ENCODE measurements around the gene TTLL8. TPM values are rescaled to one million over a fixed set of nuclear protein-coding genes. Genes with fewer than 3 reads are reported as not detected.
A peak's percentile ranks its signal among the peaks of the same experiment; 100 is the strongest.

Gene TTLL8
- total and polyA plus RNA-seq, 2 of the 8 experiments (the other 6 are each of a cell fraction or from before 2014, with no cell fraction given): not detected

DNA sequence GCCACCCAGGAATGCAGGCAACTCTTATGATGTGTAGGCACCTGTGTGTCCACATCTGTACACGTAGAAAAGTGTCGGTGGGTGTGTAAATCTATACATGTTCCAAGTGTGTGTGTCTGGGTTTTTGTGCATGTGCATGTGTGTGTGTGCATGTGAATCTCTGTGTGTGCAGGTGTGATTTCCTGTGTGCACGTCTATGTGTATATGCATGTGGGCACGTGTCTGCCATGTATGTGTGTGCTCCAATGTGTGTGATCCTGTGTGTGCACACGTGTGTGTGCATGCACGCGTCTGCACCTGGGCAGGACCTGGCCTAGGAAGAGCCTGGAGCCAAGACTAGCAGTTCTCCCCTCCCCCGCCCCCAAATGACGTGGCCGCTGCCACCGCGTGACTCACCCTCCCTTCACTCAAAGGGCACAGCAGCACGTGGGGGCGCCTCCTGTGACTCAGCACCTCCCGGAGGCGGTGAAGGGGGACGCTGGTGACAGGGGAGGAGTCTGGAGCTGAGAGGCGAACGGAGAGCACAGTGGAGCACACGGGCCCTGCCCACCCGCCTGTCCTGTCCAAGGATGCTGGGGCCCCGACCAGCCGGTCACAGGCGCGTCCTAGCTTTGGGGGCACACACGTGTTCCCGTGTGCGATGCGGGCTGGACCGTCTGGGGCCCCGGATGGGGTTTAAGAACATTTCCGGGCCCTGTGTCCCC, 87.4 kb downstream of the TTLL8 start (continued):
- TF ChIP-seq, protein P1, sequence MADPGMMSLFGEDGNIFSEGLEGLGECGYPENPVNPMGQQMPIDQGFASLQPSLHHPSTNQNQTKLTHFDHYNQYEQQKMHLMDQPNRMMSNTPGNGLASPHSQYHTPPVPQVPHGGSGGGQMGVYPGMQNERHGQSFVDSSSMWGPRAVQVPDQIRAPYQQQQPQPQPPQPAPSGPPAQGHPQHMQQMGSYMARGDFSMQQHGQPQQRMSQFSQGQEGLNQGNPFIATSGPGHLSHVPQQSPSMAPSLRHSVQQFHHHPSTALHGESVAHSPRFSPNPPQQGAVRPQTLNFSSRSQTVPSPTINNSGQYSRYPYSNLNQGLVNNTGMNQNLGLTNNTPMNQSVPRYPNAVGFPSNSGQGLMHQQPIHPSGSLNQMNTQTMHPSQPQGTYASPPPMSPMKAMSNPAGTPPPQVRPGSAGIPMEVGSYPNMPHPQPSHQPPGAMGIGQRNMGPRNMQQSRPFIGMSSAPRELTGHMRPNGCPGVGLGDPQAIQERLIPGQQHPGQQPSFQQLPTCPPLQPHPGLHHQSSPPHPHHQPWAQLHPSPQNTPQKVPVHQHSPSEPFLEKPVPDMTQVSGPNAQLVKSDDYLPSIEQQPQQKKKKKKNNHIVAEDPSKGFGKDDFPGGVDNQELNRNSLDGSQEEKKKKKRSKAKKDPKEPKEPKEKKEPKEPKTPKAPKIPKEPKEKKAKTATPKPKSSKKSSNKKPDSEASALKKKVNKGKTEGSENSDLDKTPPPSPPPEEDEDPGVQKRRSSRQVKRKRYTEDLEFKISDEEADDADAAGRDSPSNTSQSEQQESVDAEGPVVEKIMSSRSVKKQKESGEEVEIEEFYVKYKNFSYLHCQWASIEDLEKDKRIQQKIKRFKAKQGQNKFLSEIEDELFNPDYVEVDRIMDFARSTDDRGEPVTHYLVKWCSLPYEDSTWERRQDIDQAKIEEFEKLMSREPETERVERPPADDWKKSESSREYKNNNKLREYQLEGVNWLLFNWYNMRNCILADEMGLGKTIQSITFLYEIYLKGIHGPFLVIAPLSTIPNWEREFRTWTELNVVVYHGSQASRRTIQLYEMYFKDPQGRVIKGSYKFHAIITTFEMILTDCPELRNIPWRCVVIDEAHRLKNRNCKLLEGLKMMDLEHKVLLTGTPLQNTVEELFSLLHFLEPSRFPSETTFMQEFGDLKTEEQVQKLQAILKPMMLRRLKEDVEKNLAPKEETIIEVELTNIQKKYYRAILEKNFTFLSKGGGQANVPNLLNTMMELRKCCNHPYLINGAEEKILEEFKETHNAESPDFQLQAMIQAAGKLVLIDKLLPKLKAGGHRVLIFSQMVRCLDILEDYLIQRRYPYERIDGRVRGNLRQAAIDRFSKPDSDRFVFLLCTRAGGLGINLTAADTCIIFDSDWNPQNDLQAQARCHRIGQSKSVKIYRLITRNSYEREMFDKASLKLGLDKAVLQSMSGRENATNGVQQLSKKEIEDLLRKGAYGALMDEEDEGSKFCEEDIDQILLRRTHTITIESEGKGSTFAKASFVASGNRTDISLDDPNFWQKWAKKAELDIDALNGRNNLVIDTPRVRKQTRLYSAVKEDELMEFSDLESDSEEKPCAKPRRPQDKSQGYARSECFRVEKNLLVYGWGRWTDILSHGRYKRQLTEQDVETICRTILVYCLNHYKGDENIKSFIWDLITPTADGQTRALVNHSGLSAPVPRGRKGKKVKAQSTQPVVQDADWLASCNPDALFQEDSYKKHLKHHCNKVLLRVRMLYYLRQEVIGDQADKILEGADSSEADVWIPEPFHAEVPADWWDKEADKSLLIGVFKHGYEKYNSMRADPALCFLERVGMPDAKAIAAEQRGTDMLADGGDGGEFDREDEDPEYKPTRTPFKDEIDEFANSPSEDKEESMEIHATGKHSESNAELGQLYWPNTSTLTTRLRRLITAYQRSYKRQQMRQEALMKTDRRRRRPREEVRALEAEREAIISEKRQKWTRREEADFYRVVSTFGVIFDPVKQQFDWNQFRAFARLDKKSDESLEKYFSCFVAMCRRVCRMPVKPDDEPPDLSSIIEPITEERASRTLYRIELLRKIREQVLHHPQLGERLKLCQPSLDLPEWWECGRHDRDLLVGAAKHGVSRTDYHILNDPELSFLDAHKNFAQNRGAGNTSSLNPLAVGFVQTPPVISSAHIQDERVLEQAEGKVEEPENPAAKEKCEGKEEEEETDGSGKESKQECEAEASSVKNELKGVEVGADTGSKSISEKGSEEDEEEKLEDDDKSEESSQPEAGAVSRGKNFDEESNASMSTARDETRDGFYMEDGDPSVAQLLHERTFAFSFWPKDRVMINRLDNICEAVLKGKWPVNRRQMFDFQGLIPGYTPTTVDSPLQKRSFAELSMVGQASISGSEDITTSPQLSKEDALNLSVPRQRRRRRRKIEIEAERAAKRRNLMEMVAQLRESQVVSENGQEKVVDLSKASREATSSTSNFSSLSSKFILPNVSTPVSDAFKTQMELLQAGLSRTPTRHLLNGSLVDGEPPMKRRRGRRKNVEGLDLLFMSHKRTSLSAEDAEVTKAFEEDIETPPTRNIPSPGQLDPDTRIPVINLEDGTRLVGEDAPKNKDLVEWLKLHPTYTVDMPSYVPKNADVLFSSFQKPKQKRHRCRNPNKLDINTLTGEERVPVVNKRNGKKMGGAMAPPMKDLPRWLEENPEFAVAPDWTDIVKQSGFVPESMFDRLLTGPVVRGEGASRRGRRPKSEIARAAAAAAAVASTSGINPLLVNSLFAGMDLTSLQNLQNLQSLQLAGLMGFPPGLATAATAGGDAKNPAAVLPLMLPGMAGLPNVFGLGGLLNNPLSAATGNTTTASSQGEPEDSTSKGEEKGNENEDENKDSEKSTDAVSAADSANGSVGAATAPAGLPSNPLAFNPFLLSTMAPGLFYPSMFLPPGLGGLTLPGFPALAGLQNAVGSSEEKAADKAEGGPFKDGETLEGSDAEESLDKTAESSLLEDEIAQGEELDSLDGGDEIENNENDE (IDR thresholded peaks at IDR 0.05; ENCODE audit: insufficient replicate concordance, low read length): no peak
- TF ChIP-seq KDM5A (IDR thresholded peaks at IDR 0.05; ENCODE audit: low read length) (no peak), JUND (IDR thresholded peaks at IDR 0.05; ENCODE audit: low read length) (peak; percentile 94), CREB1 (IDR thresholded peaks at IDR 0.05) (peak; percentile 91), CTBP2 (IDR thresholded peaks at IDR 0.05; ENCODE audit: borderline replicate concordance, insufficient read depth, insufficient read length, low read length) (no peak), BCL11A (IDR thresholded peaks at IDR 0.05; ENCODE audit: low read depth in 2 of 2, low read length in 2 of 2) (no peak), SRF (IDR thresholded peaks at IDR 0.05; ENCODE audit: low read depth, low read length) (no peak), TBP (IDR thresholded peaks at IDR 0.05; ENCODE audit: low read depth, low read length) (peak; percentile 39; the same call in 1 of the 2 replicates)
- TF ChIP-seq, protein P2, sequence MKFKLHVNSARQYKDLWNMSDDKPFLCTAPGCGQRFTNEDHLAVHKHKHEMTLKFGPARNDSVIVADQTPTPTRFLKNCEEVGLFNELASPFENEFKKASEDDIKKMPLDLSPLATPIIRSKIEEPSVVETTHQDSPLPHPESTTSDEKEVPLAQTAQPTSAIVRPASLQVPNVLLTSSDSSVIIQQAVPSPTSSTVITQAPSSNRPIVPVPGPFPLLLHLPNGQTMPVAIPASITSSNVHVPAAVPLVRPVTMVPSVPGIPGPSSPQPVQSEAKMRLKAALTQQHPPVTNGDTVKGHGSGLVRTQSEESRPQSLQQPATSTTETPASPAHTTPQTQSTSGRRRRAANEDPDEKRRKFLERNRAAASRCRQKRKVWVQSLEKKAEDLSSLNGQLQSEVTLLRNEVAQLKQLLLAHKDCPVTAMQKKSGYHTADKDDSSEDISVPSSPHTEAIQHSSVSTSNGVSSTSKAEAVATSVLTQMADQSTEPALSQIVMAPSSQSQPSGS (IDR thresholded peaks at IDR 0.05; ENCODE audit: low read length): peak; percentile 62; the same call in 1 of the 2 replicates

All from H1 (cell line).